Vagina (tissue), 2 donors: Measurements from ENCODE around the gene PTPRN2. TPM values are rescaled to one million over a fixed set of nuclear protein-coding genes. Genes with fewer than 3 reads are reported as not detected.

Source experiments
- DNase-seq, 2 donors: peaks; one replicate each; pipeline ENCODE4 v3.0.0-alpha.2; 2017; ENCODE audit errors: extremely low spot score in 2 of 2
- H3K27ac ChIP-seq: fragments of 200-600 bp; sonication (generic); one replicate; pipeline ENCODE4 v1.5.1; 2019
- H3K27me3 ChIP-seq: fragments of 200-600 bp; sonication (generic); one replicate; pipeline ENCODE4 v1.5.1; 2019
- H3K36me3 ChIP-seq, 2 donors: fragments of 200-600 bp; sonication (generic); one replicate each; pipeline ENCODE4 v1.5.1; 2017 to 2019
- H3K4me1 ChIP-seq: fragments of 200-600 bp; sonication (generic); one replicate; pipeline ENCODE4 v1.5.1; 2019
- H3K4me3 ChIP-seq, 2 donors: fragments of 200-600 bp; sonication (generic); 1 replicate in 1 of 2; 2 replicates in 1 of 2; pipeline ENCODE4 v1.5.1; 2016 to 2019
- H3K9me3 ChIP-seq: fragments of 200-600 bp; sonication (generic); one replicate; pipeline ENCODE4 v1.5.1; 2019
- POLR2A ChIP-seq, 2 donors: fragments of 450-650 bp; IDR thresholded peaks; one replicate each; pipeline ENCODE4 v1.6.1; 2017; ENCODE audit warnings: antibody characterized with exemption in 2 of 2, mild to moderate bottlenecking in 2 of 2, moderate library complexity in 2 of 2
- POLR2AphosphoS5 ChIP-seq, 2 donors: sonication (generic); formaldehyde crosslinking; IDR thresholded peaks; one replicate each; pipeline ENCODE4 v1.9.0; 2017; ENCODE audit warnings: antibody characterized with exemption in 2 of 2, mild to moderate bottlenecking in 2 of 2, low read depth in 1 of 2; ENCODE audit not compliant: insufficient read depth in 1 of 2
- intact Hi-C: fragments of 100-400 bp; cut with DNase I; formaldehyde crosslinking; loops from one replicate; pipeline ENCODE4 v1.15.1; 2023
- total RNA-seq: library from RNA; depleted of rRNA; stranded (reverse); fragments of >200 nt; gene quantifications from one replicate; pipeline ENCODE4 v1.2.3, GENCODE V29; 2016
- TF ChIP-seq, protein P1 (sequence below), 3 experiments: fragments of 450-650 bp in 2 of 3; fragments of 200-600 bp in 1 of 3; sonication (generic) in 1 of 3; IDR thresholded peaks; one replicate each; pipeline ENCODE4 v1.5.1; 2017 to 2019; ENCODE audit warnings: antibody characterized with exemption in 3 of 3, mild to moderate bottlenecking in 2 of 3, moderate library complexity in 2 of 3

PTPRN2 gene
- total RNA-seq, 1 donor from 2014 or later: 7.4 TPM

DNA sequence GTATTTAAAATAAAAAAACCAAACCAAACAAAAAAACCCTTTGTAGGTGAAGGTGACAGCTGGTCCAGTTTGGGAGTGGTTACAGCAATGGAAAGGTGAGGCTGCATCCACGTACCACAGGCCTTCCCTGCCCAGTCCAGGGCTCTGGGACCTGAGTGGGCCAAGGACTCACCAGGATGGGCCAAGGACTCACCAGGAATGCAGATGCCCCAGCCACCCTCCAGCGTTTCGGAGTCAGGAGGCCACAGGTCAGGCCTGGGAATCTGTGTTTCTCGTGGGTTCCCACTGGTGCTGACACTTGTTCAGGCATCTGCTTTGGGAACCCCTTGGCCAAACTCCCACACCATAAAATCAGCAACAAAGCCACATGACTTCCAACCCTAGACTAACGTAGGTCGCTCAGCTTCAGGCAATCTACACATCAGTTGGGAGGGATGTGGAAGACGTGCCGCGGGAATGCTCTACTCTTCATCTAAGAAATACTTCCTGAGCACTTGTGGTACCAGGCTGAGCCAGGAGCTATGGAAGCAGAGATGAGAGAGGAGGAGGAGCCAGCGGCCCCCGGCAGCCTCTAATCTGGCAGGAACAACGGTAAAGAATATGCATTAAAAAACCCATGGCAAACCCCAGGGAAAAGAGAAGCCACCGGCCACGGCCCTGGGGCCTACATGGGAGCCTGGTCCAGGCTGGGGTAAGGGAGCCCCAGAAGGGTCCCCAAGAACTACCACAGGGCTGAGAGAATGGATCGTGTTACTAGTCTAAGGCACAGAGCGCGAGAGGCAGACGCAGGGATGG is 473.4 kb downstream of the PTPRN2 start:
- Histone ChIP-seq H3K36me3 (no peaks in the 10 kb centered on the region), H3K4me1 (no peaks in the 10 kb centered on the region), H3K27ac (no peak overlapping the region), H3K9me3 (no peaks in the 10 kb centered on the region), H3K27me3 (no peaks in the 10 kb centered on the region), H3K4me3 (no peak overlapping the region)
- DNase-seq: no peak
- intact Hi-C loops: no loop called here
- TF ChIP-seq POLR2A (IDR thresholded peaks at IDR 0.05) (no peak), POLR2AphosphoS5 (IDR thresholded peaks at IDR 0.05; ENCODE audit: insufficient read depth in 1 of 2, low read depth in 1 of 2) (no peak)
- TF ChIP-seq, protein P1, sequence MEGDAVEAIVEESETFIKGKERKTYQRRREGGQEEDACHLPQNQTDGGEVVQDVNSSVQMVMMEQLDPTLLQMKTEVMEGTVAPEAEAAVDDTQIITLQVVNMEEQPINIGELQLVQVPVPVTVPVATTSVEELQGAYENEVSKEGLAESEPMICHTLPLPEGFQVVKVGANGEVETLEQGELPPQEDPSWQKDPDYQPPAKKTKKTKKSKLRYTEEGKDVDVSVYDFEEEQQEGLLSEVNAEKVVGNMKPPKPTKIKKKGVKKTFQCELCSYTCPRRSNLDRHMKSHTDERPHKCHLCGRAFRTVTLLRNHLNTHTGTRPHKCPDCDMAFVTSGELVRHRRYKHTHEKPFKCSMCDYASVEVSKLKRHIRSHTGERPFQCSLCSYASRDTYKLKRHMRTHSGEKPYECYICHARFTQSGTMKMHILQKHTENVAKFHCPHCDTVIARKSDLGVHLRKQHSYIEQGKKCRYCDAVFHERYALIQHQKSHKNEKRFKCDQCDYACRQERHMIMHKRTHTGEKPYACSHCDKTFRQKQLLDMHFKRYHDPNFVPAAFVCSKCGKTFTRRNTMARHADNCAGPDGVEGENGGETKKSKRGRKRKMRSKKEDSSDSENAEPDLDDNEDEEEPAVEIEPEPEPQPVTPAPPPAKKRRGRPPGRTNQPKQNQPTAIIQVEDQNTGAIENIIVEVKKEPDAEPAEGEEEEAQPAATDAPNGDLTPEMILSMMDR (IDR thresholded peaks at IDR 0.05): no peak

GRCh38 chr7:158113321-158114025 is 474.1 kb downstream of the PTPRN2 start:
- Histone ChIP-seq H3K36me3 (no peaks in the 10 kb centered on the region), H3K4me3 (no peak overlapping the region), H3K9me3 (no peaks in the 10 kb centered on the region), H3K27me3 (no peaks in the 10 kb centered on the region), H3K4me1 (no peaks in the 10 kb centered on the region), H3K27ac (no peak overlapping the region)
- intact Hi-C loops: no loop called here
- no peak for DNase-seq
- TF ChIP-seq POLR2AphosphoS5 (IDR thresholded peaks at IDR 0.05; ENCODE audit: insufficient read depth in 1 of 2, low read depth in 1 of 2) (no peak), POLR2A (IDR thresholded peaks at IDR 0.05) (no peak)
- TF ChIP-seq, protein P1 (IDR thresholded peaks at IDR 0.05): no peak

GRCh38 chr7:158112571-158113320 is 474.9 kb downstream of the PTPRN2 start:
- DNase-seq: no peak
- intact Hi-C loops: no loop called here
- Histone ChIP-seq H3K9me3 (no peaks in the 10 kb centered on the region), H3K36me3 (no peaks in the 10 kb centered on the region), H3K27me3 (no peaks in the 10 kb centered on the region), H3K4me3 (no peak overlapping the region), H3K27ac (no peak overlapping the region), H3K4me1 (no peaks in the 10 kb centered on the region)
- no peak for TF ChIP-seq POLR2AphosphoS5 (IDR thresholded peaks at IDR 0.05; ENCODE audit: insufficient read depth in 1 of 2, low read depth in 1 of 2)
- no peak for TF ChIP-seq POLR2A (IDR thresholded peaks at IDR 0.05)
- TF ChIP-seq, protein P1 (IDR thresholded peaks at IDR 0.05): no peak

DNA sequence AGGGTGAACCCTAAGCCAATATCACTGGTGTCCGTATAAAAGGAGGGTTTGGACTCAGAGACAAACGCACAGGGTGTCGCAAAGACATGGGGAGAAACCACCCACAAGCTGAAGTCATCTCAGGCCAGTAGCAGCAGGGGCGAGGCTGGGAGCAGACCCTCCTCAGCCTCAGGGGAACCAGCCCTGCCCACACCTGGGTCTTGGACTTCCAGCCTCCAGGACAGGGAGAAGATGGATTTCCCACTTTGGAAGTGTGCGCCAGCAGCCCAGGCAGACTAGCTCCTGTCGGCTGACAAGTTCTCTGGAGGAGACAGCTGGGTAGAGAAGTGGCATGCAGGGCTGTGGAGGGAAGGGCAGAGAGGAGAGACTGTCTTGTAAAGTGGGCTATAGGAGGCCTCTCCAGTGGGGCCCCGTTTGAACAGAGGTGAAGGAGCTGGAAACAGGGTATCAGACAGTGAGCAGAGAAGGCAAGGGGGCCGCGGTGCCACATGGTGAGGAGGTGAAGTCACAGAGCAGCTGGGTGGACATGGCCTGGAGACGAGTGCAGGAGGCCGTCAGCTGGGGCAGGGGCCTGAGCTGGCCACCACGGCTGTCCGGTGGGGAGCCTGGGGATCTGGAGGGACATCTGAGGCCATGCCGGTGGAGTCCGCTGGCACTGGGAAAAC is 475.6 kb downstream of the PTPRN2 start:
- no peak for DNase-seq
- H3K9me3 ChIP-seq: no peaks in the 10 kb centered on the region

More for the DNA sequence above, 475.6 kb downstream of the PTPRN2 start:
- H3K36me3 ChIP-seq: no peaks in the 10 kb centered on the region
- TF ChIP-seq POLR2AphosphoS5 (IDR thresholded peaks at IDR 0.05; ENCODE audit: insufficient read depth in 1 of 2, low read depth in 1 of 2) (no peak), POLR2A (IDR thresholded peaks at IDR 0.05) (no peak)
- TF ChIP-seq, protein P1 (IDR thresholded peaks at IDR 0.05): no peak
- H3K4me3 ChIP-seq: no peak overlapping the region
- intact Hi-C loops: no loop called here
- H3K27ac ChIP-seq: no peak overlapping the region
- no peaks in the 10 kb centered on the region for H3K27me3 ChIP-seq
- H3K4me1 ChIP-seq: no peaks in the 10 kb centered on the region
